Activated CD4-positive, alpha-beta T cell treated with anti-CD3 and anti-CD28 coated beads, Interleukin-2, amount 50 U/mL, for 24 hours (primary cell): Measurements from ENCODE around the gene EPOP.

ENCODE experiments used
- DNase-seq, 2 donors: peaks; one replicate each; pipeline ENCODE4 v3.0.0-alpha.2; 2020; ENCODE audit warnings: low read depth in 1 of 2, low spot score in 1 of 2

The EPOP gene

GRCh38 chr17:38674014-38674748 is 576 bp downstream of the EPOP start:
- peak in 1 of 2 donors; percentile 16 for DNase-seq

GRCh38 chr17:38673707-38674013 is 1.1 kb downstream of the EPOP start:
- DNase-seq, result no peak

GRCh38 chr17:38672788-38673706 is 1.7 kb downstream of the EPOP start:
- no peak for DNase-seq

- DNase-seq, result no peak
These were observed 2.6 kb downstream of the EPOP start for GRCh38 chr17:38671939-38672720.

GRCh38 chr17:38669520-38669919 is 5.2 kb downstream of the EPOP start:
- DNase-seq, result no peak

GRCh38 chr17:38667787-38668122 is 7.0 kb downstream of the EPOP start:
- DNase-seq, result no peak

GRCh38 chr17:38667099-38667786 is 7.5 kb downstream of the EPOP start:
- DNase-seq, result peak; percentile 33 to 43

- DNase-seq, result no peak
These were observed 10.7 kb downstream of the EPOP start for GRCh38 chr17:38663964-38664644.

GRCh38 chr17:38663125-38663751 is 11.5 kb downstream of the EPOP start:
- DNase-seq, result no peak

- no peak for DNase-seq
These were observed 14.4 kb downstream of the EPOP start for GRCh38 chr17:38660097-38661025.

GRCh38 chr17:38659415-38659814 is 15.3 kb downstream of the EPOP start:
- DNase-seq, result no peak

GRCh38 chr17:38658741-38659345 is 15.9 kb downstream of the EPOP start:
- no peak for DNase-seq

GRCh38 chr17:38657824-38658740 is 16.7 kb downstream of the EPOP start:
- DNase-seq, result no peak

GRCh38 chr17:38656959-38657823 is 17.6 kb downstream of the EPOP start:
- no peak for DNase-seq

- DNase-seq, result no peak
These were observed 20.1 kb downstream of the EPOP start for GRCh38 chr17:38654411-38655398.
